ENCODE measurements around the gene LGI4. TPM values are rescaled to one million over a fixed set of nuclear protein-coding genes. Genes with fewer than 3 reads are reported as not detected.
"Not testable (repeated sequence)": the region's sequence is repeated elsewhere in the genome, so short reads cannot be mapped to it uniquely, and the experiment has no call there.

Gene LGI4
- total RNA-seq, 1 experiment from 2014 or later, result not detected

DNA sequence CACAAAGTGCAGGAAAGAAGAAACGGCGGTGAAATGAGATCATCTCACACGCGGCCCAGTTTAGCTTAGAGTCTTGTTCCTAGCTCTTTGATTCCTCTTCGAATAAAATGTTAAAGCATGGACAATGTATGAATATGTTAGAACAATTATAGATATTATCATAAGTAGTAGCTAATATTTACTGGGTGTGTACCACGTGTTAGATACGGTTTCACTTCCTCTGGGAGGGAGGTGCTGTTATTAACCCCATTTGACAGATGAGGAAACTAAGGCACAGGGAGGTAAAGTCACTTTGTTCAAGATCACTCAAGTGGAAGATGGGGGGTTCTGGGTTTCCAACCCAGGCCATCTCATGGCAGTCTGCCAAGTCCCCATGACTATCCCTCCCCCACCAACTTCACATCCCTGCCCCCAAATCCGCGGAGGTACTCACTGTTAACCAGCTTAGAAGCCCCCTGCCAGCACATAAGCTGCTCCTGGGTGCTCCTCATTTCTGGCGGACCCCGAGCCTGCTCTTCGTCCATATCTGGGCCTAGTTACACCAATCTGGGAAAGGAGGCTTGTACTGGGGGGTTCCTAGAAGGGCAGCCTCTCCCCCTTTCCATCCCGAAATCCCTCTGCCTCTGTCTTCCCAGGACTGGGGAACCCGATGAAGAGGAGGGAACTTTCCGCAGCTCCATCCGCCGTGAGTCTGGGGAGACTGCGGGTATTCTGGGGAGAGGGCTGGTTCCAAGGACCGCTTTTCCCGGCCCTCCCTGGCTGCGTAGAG lies 7.2 kb upstream of the LGI4 start:
- no peak for DNase-seq (ENCODE audit: low read depth)

DNA sequence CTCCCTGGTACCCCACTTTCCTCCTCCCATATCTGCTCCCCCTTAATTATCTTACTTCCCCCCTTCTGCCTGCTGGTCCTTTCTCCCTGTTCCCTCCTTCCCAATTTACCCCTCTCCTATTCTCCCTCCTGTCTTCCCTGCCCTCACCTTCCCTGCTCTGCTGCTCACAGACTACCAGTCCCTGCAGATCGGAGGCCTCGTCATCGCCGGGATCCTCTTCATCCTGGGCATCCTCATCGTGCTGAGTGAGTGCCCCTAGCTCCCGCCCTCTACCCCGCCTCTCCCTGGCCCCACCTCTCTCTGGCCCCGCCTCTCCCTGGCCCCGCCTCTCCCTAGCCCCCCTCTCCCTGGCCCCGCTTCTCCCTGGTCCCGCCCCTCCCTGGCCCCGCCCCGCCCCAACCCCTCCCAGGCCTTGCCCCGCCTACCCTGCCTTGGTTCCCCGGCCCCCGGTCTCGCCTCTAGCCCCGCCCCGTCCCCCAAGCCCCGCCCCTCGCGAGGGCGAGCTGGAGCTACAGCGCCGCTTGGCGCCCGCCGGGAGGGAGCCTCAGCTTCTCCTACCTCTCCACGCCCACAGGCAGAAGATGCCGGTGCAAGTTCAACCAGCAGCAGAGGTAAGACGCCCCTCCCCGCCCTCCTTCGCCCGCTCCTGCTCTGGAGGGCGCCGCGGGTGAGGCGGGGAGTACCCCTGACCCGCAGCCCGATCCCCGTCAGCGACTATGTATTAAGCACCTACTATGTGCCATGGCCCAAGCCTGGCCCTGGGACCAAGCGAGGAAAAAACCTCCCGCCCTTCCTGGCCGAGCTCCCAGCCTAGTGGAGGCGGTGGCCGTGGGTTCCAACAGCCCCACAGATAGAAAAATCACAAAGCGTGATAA lies 6.3 kb upstream of the LGI4 start:
- DNase-seq (ENCODE audit: low read depth), result peak; percentile 59

DNA sequence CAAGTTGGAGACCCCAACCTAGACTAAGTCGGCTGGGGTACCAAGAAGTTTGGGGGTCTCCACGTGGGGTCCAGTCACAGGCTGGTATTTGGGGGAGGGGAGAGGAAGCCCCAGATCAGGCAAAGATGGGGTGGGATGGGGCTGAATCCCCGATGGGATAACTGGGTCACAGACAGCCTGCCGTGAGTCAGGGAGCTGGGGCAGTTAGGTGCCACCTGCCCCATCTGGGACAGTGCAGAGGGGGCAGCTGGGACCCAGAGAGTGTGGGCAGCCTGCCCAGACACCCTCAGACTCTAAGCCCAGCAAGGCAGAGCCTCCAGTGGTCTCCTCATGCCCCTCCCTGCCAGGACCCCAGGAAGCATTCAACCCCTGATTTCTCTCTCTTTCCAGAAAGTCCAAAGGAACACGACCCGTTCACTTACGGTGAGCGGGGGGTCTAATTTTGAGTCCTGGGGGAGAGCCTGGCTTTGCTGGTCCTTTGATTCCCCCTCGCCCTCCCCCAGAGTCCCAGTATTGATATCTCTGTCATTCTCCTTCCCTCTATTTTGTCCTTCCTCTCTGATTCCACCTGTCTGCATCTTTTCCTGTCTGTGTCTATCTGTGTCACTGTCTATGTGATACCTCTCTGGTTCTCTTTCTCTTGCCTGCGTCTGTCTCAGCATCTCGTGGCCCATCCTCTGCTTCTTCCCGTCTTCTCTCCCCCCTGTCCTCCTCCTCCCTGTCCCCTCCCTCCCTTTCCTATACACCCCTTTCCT lies 5.5 kb upstream of the LGI4 start:
- no peak for DNase-seq (ENCODE audit: low read depth)

DNA sequence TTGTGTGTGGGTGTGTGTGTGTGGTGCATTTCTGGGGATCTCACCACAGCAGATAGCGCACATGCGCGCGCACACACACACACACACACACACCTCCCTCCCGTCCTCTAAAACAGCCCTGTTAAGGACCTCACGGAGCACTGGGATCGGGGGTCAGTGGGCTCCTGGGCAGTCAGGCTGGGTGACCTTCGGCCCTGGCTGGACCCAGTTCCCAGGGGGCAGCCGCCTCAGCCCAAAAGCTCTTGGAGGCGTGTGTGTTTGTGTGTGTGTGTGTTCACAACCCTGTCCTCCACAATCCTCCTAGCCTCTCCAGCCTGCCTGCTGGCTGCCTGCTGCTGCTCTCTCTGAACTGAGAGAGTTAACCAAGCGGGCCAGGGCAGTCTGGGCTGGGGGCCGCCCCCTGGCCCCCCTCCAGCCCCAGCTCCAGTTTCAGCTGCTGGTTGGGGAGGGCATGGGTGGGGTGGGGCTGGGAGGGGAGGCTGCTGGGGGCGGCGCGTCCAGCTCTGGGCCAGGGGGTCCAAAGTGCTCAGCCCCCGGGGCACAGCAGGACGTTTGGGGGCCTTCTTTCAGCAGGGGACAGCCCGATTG lies 3.5 kb upstream of the LGI4 start, which contains the start of gene FXYD1:
Gene FXYD1 (plus strand): TSS at position 520 of the 588 bp plus-strand sequence. CDS start 1,256 bp downstream, outside the sequence.
- no peak for DNase-seq (ENCODE audit: low read depth)

DNA sequence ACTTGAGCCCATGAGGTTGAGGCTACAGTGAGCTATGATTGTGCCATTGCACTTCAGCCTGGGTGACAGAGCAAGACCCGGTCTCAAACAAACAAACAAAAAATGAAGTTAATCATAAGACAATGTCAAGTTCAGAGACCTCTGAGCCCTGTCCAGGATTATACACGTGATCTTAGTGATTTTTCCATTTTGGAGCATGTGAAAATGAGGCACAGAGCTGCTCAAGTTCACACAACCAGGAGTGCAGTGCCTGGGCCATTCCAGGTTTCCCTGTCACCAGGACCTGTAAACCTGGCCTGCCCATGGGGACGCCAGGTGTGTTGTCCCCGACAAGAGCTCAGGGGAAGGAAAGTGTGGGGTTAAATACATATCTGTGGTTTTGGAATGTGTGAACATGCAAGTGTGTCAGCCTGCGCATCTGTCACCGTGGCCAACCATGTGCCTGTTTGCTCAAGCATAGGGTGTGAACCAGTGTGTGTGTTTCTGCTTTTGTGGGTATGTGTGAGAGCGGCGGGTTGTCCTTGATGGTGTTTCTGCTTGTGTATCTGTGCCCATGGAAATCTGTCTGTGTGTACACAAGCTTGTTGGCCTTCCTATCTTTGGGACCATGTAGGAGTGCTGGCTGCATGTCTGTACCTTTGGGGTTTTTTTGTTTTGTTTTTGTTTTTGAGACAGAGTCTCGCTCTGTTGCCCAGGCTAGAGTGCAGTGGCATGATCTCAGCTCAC lies 2.3 kb upstream of the LGI4 start:
- DNase-seq (ENCODE audit: low read depth), result no peak

DNA sequence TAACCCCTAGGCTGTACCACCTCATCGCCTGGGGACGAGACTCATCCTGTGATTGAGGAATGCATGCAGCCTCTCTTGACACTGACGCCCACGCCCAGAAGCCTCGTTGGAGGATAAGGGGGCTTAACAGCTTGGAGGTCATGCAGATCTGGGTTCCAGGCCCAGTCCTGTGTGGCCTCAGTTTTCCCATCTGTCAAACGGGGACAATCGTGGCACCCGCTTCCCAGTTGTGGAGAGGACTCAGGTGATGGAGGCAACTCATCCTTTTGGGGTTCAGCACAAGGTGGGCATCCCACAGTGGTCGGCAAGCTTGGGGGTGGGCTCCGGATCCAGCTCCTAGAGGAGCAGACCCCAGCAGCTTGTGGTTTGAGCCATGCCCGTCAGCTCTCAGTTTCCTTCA lies 1.4 kb upstream of the LGI4 start:
- no peak for DNase-seq (ENCODE audit: low read depth)

DNA sequence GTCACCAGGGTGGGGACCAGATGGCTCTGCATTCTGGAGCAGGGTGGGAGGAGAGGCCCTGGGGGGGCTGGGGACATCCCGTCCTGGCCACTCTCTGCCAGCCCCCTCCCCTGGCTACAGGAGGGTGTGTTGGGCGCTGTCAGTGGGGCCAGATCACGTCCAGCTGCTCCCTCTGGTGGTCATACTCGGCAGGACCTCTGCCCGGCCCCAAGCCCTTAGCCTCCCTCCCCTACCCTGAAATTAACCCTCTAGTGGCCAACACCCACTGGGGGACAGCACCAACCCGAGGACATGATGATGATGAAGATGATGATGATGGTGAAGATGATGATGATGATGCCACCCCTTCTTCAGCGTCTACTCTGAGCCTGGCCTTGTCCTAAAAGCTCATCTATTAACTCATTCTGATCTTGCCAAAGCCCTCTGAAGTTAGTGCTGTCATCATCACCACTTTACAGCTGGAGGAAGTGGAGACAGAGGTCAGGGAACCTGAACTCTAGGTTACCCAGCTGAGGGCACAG lies 590 bp upstream of the LGI4 start:
- peak; percentile 38 for DNase-seq (ENCODE audit: low read depth)

DNA sequence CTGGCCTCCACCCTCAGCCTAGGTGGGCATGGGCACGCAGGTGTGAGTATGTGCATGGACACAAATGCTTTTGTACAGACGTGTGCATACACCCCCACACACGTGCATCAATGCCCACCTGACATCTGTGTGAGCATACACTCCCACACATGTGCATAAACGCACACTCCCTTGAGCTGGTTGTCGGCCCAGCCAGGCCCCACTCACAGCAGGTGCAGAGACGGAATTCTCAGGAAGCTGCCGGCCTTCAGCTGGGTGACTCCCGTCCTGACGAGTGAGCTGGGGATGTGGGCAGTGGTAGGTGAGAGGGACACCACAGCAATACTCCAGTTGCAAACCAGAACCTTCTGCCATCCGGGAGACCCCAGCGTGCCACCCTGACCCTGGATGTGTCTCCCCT lies 1.0 kb downstream of the LGI4 start:
- no peak for DNase-seq (ENCODE audit: low read depth)

DNA sequence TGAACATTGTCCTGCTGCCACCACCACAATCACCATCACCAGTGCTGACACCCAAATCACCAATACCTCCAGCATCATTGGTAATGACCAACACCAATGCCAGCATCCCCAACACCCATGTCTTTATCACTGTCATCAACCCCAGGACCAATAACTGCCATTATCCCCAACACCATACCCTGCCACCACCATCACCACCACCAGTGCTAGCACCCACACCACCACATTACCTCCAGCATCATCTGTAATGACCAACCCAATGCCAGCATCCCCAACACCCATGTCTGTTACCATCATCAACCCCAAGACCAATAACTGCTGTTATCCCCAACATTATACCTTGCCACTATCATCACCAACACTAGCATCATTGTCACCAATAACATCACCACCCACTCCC lies 2.6 kb downstream of the LGI4 start:
- DNase-seq (ENCODE audit: low read depth), result no peak

DNA sequence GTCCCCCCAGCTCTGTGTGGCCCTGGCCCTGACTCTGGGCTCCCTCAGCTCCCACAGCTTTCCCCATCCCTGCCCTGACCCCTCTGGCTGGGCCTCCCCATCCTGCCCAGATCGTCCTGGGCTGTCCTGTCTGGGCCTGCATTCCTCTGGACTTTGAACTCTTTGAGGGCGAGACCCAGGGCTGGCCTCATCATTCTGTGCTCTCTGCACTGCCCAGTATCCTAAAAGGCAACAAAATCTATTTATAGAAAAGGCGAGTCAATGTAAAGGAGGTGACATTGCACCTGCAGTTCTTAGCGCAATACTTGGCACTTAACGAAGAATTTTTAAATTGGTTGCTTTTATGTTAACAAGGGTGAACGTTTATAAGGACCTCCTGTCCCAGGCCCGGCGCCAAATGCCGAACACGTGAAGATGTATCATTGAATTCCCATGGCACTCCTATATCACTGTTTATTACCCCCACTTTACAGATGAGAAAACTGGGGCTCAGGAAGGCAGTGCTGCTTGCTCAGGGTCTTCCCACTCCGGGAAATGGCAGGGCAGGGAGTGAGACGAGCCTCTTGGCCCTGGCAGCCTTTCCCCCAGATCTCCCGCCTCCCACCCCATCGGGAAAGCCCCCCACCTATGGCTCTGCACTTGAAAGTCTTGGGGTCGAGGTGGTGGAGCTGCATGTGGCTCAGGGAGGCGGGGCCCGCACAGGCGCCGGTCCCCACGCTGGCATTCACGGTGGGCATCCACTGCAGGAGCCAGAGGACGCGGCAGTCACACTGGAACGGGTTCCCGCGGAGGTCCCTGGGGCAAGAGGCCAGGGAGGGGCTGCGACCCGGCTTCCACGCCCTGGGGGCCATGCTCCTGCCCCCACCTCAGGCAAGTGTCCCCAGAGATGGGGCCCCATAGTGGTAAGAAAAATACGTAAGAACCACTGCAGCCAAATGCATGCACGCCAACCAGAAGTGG lies 3.8 kb downstream of the LGI4 start:
- no peak for DNase-seq (ENCODE audit: low read depth)

DNA sequence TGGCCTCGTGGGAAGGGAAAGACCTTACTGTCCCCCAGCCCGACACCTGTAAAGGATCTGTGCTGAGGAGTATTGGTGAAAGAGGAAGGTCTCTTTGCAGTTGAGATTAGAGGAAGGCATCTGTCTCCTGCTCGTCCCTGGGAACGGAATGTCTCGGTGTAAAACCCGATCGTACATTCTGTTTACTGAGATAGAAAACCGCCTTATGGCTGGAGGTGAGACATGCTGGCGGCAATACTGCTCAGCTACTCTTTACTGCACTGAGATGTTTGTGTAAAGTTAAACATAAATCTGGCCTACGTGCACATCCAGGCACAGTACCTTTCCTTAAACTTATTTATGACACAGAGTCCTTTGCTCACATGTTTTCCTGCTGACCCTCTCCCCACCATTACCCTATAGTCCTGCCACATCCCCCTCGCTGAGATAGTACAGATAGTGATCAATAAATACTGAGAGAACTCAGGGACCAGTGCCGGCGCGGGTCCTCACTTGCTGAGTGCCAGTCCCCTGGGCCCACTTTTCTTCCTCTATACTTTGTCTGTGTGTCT lies 5.1 kb downstream of the LGI4 start:
- DNase-seq (ENCODE audit: low read depth), result not testable (repeated sequence)

DNA sequence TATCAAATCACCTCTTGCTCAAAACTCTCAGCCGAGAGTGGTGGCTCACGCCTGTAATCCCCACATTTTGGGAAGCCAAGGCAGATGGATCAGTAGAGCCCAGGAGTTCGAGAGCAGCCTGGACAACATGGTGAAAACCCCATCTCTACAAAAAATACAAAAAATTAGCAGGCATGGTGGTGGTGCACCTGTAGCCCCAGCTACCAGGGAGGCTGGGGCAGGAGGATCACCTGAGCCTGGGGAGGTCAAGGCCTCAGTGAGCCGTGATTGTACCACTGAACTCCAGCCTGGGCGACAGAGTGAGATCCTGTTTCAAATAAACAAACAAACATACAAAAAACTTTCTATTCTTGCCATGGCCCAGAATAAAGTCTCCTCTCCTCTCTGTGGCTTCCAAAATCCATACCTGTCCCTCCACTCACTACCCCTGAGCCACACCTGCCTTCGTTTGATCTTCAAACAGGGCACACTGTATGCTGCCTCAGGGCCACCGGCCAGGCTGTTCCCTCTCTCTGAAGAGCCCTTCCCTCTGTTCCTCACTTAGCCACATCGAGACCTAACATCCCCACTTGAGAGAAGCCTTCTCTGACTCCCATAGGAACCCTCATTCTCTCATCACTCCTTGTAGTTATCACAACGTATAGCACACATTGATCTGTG lies 6.3 kb downstream of the LGI4 start:
- DNase-seq (ENCODE audit: low read depth), result no peak

DNA sequence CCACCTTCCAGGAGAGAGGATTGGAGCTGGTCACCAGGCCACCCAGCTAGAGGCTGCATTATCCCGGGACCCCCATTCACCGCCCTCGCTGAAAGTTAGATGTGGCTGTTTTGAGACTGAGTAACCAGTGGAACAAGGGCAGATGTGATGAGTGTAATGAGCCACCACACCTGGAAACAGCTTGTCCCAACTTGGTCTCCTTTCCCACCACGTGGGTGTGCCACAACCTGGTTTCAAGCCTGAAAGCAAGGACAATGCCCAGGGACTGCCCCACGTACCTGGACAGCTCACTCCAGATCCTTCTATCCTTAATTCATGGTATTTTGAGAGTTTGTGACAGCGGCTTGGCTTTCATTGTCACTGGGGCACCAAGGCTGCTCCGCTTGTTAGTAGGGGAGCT lies 7.0 kb downstream of the LGI4 start:
- no peak for DNase-seq (ENCODE audit: low read depth)

DNA sequence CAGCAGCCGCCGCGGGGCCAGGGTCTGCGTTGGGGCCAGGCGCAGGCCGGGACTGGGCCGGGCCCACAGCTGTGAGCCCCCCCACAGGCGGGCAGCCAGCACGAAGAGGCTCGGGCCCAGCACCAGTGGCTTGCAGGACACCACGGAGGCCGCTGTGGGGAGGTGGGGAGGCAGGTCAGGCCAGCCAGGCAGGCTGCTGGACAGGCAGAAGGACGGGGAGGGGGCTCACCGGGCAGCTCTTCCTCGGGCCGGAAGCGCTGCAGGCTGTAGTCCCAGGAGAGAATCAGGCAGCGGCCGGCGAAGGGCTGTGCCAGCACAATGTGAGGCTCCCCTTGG lies 8.3 kb downstream of the LGI4 start:
- no peak for DNase-seq (ENCODE audit: low read depth)

DNA sequence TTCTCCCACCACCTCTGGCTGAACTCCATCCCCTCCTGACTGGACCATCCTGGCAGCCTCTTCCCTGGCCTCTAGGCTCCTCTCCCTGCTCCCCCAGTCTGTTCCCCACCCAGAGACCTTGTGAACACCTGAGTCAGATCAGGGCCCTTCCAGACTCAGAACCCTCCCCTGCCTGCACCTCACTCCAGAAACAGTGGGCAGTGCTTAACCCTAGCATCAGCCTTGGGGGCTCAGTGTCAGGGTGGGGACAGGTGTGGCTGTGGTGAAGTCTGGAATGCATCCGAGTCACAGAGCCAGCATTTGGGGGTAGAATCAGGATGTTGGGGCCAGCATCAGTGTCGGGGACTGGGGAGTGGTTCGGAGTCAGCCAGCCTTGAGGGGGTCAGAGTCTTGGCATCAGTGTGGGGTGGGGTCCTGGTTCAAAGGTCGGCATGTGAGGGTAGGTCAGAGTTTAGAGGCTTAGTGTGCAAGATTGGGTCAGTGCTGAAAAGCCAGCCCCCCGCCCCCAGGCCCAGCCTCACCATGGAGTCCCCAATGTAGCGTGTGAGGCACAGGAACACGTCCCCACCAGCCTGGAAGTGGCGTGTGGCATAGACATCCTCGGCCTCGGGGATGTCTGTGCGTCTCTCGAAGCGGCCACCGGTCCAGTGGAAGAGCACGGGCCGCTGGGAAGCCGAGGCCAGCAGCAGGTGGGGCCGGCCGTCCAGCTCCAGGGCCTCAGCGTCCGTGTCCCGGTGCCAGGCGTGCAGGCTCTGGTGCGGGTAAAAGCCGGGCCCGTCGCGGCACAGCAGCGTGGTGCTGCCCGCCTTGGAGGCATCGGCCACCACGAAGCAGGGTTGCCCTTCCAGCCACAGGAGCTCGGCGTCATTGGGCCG lies 8.9 kb downstream of the LGI4 start:
- no peak for DNase-seq (ENCODE audit: low read depth)

DNA sequence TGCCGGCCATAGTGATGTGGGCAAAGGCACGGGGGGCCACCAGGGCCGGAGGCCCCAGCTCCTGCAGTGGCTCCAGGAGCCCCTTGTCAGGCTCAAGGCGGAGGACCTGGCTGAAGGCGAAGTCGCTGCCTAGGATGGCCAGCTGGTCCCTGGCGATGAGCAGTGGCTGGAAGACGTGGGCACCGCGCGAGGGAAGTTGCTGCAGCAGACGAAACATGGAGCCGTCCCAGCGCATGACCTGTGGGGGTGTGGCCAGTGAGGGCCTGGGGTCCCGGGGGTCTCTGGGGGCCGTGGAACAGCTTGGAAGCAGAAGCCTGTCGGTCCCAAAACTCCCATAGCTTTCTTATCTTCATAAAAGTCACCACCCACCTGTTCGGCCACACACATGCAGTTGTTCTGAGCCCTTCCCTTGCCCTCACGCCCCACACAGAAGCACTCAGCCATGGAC lies 9.6 kb downstream of the LGI4 start:
- DNase-seq (ENCODE audit: low read depth), result no peak

Measured in LHCN-M2 (cell line).